Measurements from ENCODE around the gene VRK1. TPM values are rescaled to one million over a fixed set of nuclear protein-coding genes. Genes with fewer than 3 reads are reported as not detected.

Gene VRK1
- total RNA-seq, 4 donors from 2014 or later = 13.7 to 17.9 (median 13.8) TPM; not detected in 1

DNA sequence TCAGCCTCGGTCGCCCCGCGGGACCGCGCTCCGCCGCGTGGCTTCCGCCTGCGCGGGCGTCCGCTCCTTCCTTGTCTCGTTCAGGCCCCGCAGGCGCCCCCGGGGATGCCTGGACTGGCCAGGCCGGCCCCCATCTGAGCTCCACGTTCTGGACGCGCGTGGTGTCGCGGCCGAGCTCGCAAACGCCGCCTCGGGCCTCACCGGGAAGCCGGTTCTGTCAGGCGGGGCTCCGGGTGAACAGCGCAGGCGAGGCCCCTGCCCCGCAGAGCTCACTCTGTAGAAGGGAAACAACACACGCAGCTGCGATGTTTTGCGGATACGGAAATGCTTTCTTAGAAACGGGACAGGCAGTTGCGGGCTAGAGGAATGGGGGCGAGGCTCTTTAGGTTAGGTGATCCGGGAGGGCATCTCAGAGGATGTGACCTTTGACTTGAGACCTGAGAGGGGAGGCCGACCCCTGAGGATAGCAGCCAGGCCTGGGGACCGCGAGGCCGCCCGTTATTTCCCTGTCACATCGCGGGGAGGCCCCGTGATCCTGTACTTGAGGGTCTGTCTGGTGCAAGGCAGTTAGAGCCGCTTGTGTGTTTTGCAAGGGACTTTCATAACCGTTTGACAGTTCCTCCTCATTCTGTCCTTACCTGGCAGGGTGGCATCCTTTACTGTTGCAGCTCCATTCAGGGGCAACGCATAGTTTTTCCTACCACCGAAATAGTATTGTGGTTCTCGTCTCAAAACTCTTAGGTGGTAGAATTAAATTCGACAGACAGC is 584 bp downstream of the VRK1 start:
- no peak for TF ChIP-seq CTCF (IDR thresholded peaks at IDR 0.05)
- TF ChIP-seq POLR2AphosphoS5 (IDR thresholded peaks at IDR 0.05) = no peak
- no peak for TF ChIP-seq EP300 (IDR thresholded peaks at IDR 0.05; ENCODE audit: low read depth)
- Histone ChIP-seq H3K27me3 (no peaks in the 10 kb centered on the region), H3K36me3 (no peaks in the 10 kb centered on the region), H3K4me1 (peaks cover 8 to 24% (median 8%) of the 10 kb centered on the region in 4 donors), H3K9me3 (no peaks in the 10 kb centered on the region), H3K27ac (peak overlapping the region; percentile 59 to 78 (median 72)), H3K4me3 (peak overlapping the region; percentile 79 to 95 (median 92))
- peak; percentile 19 for DNase-seq
- WGBS, 2 donors (ENCODE audit: low coverage in 1 of 2) = 1 to 9% methylated on average over 4 to 25 of the region's 59 CpGs
- intact Hi-C loops (cut with DNase I; ENCODE audit: low total_unique reads) (no loop called here), in situ Hi-C loops (cut with MboI; ENCODE audit: low pct_ligation_motif_present in 1 of 4, low pct_unique_long_range_greater_than_20kb in 1 of 4, low sequenced_read_pairs in 3 of 4) (no loop called here)

DNA sequence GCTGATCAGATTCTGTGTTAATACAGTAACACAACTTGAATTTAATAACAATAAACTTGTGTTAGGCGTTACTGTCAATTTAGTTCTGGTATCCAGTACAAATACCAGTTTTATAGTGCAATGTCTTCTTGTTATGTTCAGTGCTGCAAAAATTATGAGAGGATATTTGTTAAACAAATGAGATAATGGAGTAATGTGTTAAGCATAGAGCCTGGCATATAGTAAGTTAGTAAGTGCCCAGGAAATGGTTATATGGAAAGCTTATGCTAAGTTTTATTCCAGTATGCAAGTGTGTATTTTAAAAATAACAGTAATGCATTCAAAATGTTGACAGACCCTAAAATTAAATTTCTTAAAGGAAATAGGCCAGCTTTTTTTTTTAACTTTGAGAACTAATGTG is 1.8 kb downstream of the VRK1 start:
- in situ Hi-C loops (cut with MboI; ENCODE audit: low pct_ligation_motif_present in 1 of 4, low pct_unique_long_range_greater_than_20kb in 1 of 4, low sequenced_read_pairs in 3 of 4) = no loop called here
- intact Hi-C loops (cut with DNase I; ENCODE audit: low total_unique reads) = no loop called here
- no peak for DNase-seq
- H3K36me3 ChIP-seq = no peaks in the 10 kb centered on the region
- peaks cover 8 to 24% (median 8%) of the 10 kb centered on the region in 4 donors for H3K4me1 ChIP-seq
- no peak overlapping the region for H3K4me3 ChIP-seq
- H3K9me3 ChIP-seq = no peaks in the 10 kb centered on the region
- 70 to 77% methylated on average over 1 of the region's 1 CpG for WGBS, 2 donors (ENCODE audit: low coverage in 1 of 2)
- H3K27ac ChIP-seq = no peak overlapping the region
- TF ChIP-seq POLR2AphosphoS5 (IDR thresholded peaks at IDR 0.05) = no peak
- TF ChIP-seq CTCF (IDR thresholded peaks at IDR 0.05) = no peak
- no peak for TF ChIP-seq EP300 (IDR thresholded peaks at IDR 0.05; ENCODE audit: low read depth)
- no peak for TF ChIP-seq POLR2A (IDR thresholded peaks at IDR 0.05)
- no peaks in the 10 kb centered on the region for H3K27me3 ChIP-seq

DNA sequence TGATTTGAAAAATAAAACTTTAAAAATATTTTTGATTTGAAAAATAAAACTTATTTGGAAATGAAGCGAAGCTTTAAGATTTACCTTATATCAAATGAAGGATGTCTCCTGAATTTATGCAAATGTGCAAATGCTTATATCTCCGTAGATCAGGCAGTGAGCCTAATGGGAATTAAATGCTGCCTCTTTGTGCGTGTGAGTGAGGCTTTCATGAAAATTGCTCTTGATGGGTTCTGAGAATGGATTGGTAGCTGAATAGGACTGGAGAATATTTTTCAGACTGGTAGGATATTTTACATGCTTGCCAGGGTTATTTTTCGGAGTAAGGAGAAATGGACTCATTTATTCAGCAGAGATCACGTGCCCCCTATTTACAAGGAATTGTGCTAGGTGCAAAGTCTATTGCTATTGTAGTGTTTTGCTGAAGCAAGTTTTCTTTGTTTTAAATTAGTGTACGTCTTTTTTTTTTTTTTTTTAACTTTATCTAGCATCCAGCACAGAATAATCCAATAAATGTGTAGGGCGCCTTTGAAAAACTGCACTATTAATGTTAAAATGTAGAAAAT is 2.4 kb downstream of the VRK1 start:
- Histone ChIP-seq H3K27me3 (no peaks in the 10 kb centered on the region), H3K27ac (no peak overlapping the region), H3K9me3 (no peaks in the 10 kb centered on the region), H3K36me3 (no peaks in the 10 kb centered on the region), H3K4me1 (peaks cover 8 to 24% (median 8%) of the 10 kb centered on the region in 4 donors), H3K4me3 (no peak overlapping the region)
- DNase-seq = no peak
- TF ChIP-seq POLR2AphosphoS5 (IDR thresholded peaks at IDR 0.05) (no peak), POLR2A (IDR thresholded peaks at IDR 0.05) (no peak), CTCF (IDR thresholded peaks at IDR 0.05) (no peak), EP300 (IDR thresholded peaks at IDR 0.05; ENCODE audit: low read depth) (no peak)
- in situ Hi-C loops (cut with MboI; ENCODE audit: low pct_ligation_motif_present in 1 of 4, low pct_unique_long_range_greater_than_20kb in 1 of 4, low sequenced_read_pairs in 3 of 4) = no loop called here
- intact Hi-C loops (cut with DNase I; ENCODE audit: low total_unique reads) = no loop called here
- 66 to 71% methylated on average over 7 of the region's 7 CpGs for WGBS, 2 donors (ENCODE audit: low coverage in 1 of 2)

- no peak overlapping the region for H3K4me3 ChIP-seq
- no peaks in the 10 kb centered on the region for H3K36me3 ChIP-seq
- H3K27me3 ChIP-seq = no peaks in the 10 kb centered on the region
- H3K4me1 ChIP-seq = peaks cover 8 to 32% (median 10%) of the 10 kb centered on the region in 4 donors
- no peaks in the 10 kb centered on the region for H3K9me3 ChIP-seq
- 73 to 90% methylated on average over 5 of the region's 5 CpGs for WGBS, 2 donors (ENCODE audit: low coverage in 1 of 2)
- no peak overlapping the region for H3K27ac ChIP-seq
- intact Hi-C loops (cut with DNase I; ENCODE audit: low total_unique reads) (no loop called here), in situ Hi-C loops (cut with MboI; ENCODE audit: low pct_ligation_motif_present in 1 of 4, low pct_unique_long_range_greater_than_20kb in 1 of 4, low sequenced_read_pairs in 3 of 4) (no loop called here)
- TF ChIP-seq POLR2AphosphoS5 (IDR thresholded peaks at IDR 0.05) (no peak), CTCF (IDR thresholded peaks at IDR 0.05) (no peak)
- DNase-seq = no peak
Measured at GRCh38 chr14:96801931-96802330, 4.7 kb downstream of the VRK1 start.

All from transverse colon (tissue), 4 donors.